ENCODE data around the gene SMYD3.

The SMYD3 gene

GRCh38 chr1:245932302-245932972 is 574.6 kb downstream of the SMYD3 start:
- DNase-seq = no peak

DNA sequence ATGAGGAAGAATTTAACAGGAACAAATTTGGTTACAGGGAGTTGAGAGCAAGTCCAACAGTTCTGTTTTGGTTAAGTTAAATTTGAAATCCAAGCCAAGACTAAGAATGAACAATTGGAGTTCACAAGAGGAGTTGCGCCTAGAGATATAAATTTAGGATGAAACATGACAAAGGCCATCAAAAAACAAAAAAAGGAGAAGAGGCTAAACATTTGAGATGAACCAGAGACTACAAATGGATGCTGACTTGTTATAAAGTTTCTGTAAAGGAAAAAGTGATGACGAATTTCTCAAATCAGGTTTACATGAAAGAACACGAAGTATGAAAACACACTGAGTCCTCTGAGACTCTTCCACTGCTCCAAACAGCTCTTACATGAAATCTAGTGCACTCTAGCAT is 575.6 kb downstream of the SMYD3 start:
- no peak for DNase-seq

DNA sequence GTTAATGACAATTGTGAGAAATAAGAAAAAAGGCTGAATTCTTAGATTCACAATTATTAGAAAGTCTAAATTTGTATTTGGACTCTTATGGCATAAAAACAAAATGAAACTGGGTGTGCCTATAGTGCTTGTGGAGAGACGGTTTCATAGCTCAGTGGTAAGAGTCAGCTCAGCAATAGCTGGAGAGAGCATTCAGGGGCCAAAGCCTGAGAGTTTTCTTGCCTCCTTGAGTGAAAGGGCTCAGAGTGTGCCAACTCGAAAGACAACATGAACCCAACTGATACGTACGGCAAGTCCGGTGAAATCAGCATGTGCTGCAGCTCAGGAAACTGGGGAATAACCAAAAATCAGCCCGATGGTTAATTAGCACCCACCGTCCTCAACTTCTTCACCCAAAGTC is 577.9 kb downstream of the SMYD3 start:
- DNase-seq = no peak

DNA sequence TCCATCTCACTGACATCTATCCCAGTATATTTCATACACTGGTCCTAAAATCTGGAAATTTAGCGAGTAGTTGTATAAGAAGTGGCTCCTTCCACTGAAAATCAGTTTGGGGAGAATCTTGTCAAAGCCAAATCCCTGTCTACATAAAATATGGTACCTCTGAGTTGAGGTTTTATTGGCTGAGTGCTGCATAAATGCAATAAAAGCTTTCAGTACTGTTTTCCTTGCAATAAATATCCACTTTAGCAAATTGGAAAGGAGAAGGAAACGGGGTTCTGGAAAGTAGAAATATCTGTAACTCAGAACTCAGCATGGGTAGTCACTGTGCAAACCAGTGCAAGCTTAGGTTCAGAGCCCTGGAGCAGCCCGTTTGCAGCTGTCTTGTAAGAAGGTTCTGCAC is 580.2 kb downstream of the SMYD3 start:
- DNase-seq = no peak

GRCh38 chr1:245923215-245923614 is 583.9 kb downstream of the SMYD3 start:
- DNase-seq = no peak

- no peak for DNase-seq
Measured at GRCh38 chr1:245921417-245921816, 585.7 kb downstream of the SMYD3 start.

GRCh38 chr1:245917403-245917802 is 589.7 kb downstream of the SMYD3 start:
- DNase-seq = no peak

DNA sequence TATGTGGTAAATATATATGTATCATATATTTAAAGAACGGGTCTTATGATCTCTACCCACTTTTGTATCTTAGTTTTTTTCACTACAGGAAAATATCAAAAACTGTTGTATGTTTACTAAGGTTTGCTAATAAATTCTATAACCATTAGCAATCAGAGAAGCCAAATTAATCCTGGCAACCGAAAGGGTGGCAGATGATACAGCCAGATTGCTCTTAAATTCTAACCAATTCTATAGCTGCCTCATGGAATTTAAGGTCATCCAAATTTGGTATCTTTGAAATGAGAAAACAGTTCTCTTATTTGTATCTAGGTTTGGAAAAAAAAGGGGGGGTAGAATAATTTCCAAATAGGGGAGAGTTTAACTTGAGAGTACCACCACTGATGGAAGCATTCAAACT is 591.2 kb downstream of the SMYD3 start:
- DNase-seq = no peak

DNA sequence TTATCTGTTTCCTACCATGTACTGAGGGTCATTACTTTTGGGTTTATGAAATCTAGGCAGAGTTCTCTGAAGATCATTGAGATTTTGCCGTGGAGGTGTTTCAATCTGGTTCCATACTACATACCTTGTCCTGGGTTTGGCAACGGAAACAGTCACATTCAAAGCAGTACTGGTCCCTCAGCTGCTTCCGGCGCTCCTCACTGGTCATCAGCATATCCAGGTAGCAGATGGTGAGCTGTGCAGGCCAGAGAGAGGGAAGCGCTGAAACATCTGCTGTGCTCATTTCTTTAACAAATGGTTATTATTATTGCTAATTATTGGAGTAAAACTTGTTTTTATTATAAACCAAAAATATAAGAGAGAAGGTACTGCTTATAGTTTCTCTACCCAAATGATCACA is 591.7 kb downstream of the SMYD3 start:
- no peak for DNase-seq

- DNase-seq = no peak
Measured at GRCh38 chr1:245908543-245908942, 598.5 kb downstream of the SMYD3 start.

DNA sequence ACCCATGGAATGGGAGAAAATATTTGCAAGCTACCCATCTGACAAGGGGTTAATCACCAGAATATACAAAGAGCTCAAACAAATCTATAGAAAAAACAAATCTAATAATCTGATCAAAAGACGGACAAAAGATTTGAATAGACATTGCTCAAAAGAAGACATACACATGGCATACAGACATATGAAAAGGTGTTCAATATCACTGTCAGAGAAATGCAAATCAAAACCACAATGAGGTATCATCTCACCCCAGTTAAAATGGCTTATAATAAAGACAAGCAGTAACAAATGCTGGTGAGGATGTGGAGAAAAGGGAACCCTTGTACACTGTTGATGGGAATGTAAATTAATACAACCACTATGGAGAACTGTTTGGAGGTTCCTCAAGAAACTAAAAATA is 600.9 kb downstream of the SMYD3 start:
- DNase-seq = no peak

DNA sequence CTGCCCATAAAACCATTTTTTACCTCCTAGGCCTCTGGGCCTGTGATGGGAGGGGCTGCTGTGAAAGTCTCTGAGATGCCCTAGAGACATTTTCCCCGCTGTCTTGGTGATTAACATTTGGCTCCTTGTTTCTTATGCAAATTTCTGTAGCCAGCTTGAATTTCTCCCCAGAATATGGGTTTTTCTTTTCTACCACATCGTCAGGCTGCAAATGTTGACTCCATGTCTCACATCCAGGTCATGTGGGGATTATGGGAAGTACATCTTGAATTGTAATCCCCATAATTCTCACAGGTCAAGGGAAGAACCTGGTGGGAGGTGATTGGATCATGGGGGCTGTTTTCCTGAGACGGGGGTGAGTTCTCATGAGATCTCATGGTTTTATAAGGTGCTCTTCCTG is 603.2 kb downstream of the SMYD3 start:
- no peak for DNase-seq

- no peak for DNase-seq
Measured at GRCh38 chr1:245901565-245901964, 605.5 kb downstream of the SMYD3 start.

DNA sequence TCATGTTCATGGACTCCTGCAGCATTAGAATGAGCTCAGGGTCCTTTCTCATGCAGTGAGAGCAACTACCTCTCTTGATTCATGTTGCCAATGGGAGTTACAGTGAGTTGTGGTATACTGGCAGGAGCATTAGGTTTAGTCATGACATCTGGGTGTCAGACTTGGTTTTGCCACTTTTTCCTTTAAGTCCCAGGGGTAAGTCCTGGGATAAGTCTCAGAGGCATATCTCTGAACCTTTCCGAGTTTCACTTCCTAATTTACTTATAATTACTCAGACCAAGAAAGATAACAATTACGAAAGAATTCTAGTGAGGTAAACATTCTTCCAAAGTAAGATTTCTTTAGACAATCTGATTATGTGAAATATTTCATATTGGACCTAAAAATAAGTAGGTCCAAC is 606.0 kb downstream of the SMYD3 start:
- DNase-seq = no peak

DNA sequence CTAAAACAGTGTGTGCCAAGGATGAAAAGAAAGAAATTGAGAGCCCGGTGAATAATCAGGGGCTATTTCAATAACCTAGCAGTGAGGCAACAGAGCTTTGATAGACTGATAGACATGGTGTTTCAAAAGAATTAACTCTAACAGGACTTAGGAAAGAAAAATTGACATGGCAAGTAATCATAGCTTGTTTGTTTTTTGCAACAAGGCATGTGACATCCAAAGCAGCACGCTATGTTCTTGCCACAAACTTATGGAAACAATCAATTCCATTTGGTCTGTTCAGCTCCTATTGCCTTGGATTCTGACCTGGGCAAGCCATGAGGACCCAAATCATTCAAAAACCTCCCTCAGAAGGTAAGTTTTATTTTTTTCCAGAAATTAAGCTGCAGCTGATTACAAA is 608.5 kb downstream of the SMYD3 start:
- no peak for DNase-seq

GRCh38 chr1:245896258-245896657 is 610.8 kb downstream of the SMYD3 start:
- DNase-seq = no peak

- DNase-seq = no peak
Measured at GRCh38 chr1:245895455-245895959, 611.6 kb downstream of the SMYD3 start.

DNA sequence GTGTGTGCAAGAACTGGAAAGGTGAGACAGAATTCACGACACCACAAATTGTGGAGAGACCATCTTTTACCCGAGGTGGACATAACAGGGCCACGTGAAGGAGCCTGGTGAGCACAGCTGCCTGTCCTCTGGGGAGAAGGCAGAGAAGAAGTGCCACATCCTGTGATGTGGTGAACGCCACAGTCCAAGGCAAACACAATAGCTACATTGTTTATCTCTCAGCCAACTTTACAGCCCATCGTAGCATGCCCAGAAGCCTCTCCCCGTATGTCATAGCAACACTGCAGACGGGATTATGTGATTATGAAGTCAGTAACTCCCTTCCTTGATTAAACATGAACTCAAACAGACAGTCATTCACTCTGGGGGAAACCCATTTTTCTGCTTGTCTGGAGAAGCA is 612.2 kb downstream of the SMYD3 start:
- DNase-seq = no peak

DNA sequence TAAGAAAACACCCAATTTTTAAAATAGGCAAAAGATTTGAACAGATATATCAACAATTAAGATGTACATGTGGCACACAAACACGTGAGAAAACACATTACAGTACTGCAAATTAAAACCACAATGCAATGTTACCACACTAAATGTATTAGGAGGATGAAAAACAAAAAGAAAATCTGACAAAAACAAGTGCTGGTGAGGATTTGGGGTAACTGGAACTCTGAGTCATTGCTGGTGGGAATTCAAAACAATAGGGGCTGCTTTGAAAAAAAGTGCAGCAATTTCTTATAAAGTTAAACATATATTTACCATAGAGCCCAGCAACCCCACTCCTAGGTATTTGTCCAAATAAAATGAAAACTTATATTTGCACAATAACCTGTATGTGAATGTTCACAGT is 614.1 kb downstream of the SMYD3 start:
- DNase-seq = no peak

- DNase-seq = no peak
Measured at GRCh38 chr1:245888809-245889208, 618.3 kb downstream of the SMYD3 start.

GRCh38 chr1:245887829-245888228 is 619.2 kb downstream of the SMYD3 start:
- DNase-seq = no peak

- DNase-seq = no peak
Measured at GRCh38 chr1:245881767-245882391, 625.2 kb downstream of the SMYD3 start.

GRCh38 chr1:245880754-245881403 is 626.2 kb downstream of the SMYD3 start:
- no peak for DNase-seq

GRCh38 chr1:245879091-245879490 is 628.0 kb downstream of the SMYD3 start:
- DNase-seq = no peak
